Measurements from ENCODE around the gene PWWP2B. TPM values are rescaled to one million over a fixed set of nuclear protein-coding genes. Genes with fewer than 3 reads are reported as not detected.

PWWP2B gene
- total RNA-seq, 4 donors from 2014 or later, result 11.8 to 25.5 (median 14.3) TPM

DNA sequence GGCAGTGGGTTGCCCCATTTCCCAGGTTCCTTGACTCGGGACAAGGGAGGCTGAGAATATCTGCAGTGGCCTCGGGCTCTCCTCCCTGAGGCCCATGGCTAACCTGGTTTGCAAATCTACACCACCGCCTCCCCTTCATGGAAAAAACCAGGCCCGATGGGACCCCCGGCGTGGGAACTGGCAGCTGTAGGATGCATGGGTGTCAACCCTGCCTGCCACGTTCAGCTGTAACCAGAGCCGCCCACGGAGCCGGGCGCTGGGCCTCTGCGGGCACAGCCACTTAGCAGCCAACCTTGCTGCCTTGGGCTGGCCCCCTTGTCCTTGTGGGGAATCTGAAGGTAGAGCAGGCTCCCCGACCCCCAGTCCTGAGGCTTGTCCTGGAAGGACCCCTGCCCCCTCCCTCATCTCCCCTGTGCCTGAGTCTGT, 1.6 kb downstream of the PWWP2B start:
- no peak for DNase-seq (ENCODE audit: extremely low spot score)
- Histone ChIP-seq H3K4me1 (peaks cover 42 to 72% (median 66%) of the 10 kb centered on the region in 4 donors), H3K27me3 (no peaks in the 10 kb centered on the region), H3K36me3 (peaks cover 0 to 5% (median 1%) of the 10 kb centered on the region in 4 donors), H3K4me3 (peak overlapping the region; percentile 74 to 96 (median 92)), H3K9me3 (no peaks in the 10 kb centered on the region), H3K27ac (replicated peaks in 1 of 4) (peak overlapping the region; percentile 87 to 99 (median 94))
- intact Hi-C loops (cut with DNase I), result loop anchor here (5.0 kb wide), 1 partner anchor 139 kb away; the partner anchor contains the start of gene INPP5A
- 77% methylated on average over 7 of the region's 13 CpGs for WGBS
- TF ChIP-seq, protein P1, sequence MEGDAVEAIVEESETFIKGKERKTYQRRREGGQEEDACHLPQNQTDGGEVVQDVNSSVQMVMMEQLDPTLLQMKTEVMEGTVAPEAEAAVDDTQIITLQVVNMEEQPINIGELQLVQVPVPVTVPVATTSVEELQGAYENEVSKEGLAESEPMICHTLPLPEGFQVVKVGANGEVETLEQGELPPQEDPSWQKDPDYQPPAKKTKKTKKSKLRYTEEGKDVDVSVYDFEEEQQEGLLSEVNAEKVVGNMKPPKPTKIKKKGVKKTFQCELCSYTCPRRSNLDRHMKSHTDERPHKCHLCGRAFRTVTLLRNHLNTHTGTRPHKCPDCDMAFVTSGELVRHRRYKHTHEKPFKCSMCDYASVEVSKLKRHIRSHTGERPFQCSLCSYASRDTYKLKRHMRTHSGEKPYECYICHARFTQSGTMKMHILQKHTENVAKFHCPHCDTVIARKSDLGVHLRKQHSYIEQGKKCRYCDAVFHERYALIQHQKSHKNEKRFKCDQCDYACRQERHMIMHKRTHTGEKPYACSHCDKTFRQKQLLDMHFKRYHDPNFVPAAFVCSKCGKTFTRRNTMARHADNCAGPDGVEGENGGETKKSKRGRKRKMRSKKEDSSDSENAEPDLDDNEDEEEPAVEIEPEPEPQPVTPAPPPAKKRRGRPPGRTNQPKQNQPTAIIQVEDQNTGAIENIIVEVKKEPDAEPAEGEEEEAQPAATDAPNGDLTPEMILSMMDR (IDR thresholded peaks at IDR 0.05), result no peak
- TF ChIP-seq POLR2AphosphoS5 (IDR thresholded peaks at IDR 0.05) (no peak), POLR2A (IDR thresholded peaks at IDR 0.05; ENCODE audit: low read depth) (no peak), EP300 (IDR thresholded peaks at IDR 0.05) (no peak)

GRCh38 chr10:132399117-132400035, 2.4 kb downstream of the PWWP2B start:
- no peaks in the 10 kb centered on the region for H3K9me3 ChIP-seq
- H3K27me3 ChIP-seq, result no peaks in the 10 kb centered on the region
- H3K4me1 ChIP-seq, result peaks cover 42 to 72% (median 66%) of the 10 kb centered on the region in 4 donors
- intact Hi-C loops (cut with DNase I), result loop anchor here (5.0 kb wide), 1 partner anchor 138 kb away; the partner anchor contains the start of gene INPP5A
- H3K27ac ChIP-seq (replicated peaks in 1 of 4), result peak overlapping the region in 1 of 4 donors; percentile 44
- no peak overlapping the region for H3K4me3 ChIP-seq
- peaks cover 0 to 7% (median 5%) of the 10 kb centered on the region in 4 donors for H3K36me3 ChIP-seq
- TF ChIP-seq EP300 (IDR thresholded peaks at IDR 0.05) (no peak), POLR2A (IDR thresholded peaks at IDR 0.05; ENCODE audit: low read depth) (no peak), POLR2AphosphoS5 (IDR thresholded peaks at IDR 0.05) (no peak)
- TF ChIP-seq, protein P1 (IDR thresholded peaks at IDR 0.05), result no peak
- WGBS, result 89% methylated on average over 5 of the region's 27 CpGs
- no peak for DNase-seq (ENCODE audit: extremely low spot score)

DNA sequence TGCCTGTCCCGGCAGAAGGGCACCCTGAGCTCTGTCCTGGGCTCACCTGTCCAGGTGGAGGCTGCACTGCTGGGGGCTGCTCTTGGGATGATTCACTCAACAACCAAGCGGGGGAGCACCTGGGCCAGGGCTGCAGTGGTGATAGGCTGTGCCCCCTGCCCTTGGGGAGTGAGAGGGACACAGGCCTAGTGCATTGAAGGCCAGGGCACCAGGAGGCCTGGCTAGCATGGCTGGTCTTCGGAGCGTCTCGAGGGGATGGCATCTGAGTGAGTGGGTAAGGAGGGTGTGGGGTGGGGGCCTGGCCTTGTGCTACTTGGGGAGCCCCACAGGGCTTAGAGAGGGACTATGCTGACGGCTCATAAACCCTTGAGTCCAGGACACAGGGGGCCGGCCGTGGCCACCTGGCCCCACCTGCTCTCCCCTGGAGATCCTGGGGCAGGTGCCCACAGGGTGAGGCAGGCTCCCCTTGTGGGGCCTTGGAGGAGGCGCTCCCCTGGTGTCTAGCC, 3.1 kb downstream of the PWWP2B start:
- H3K9me3 ChIP-seq, result no peaks in the 10 kb centered on the region
- TF ChIP-seq, protein P1 (IDR thresholded peaks at IDR 0.05), result no peak
- no peak overlapping the region for H3K4me3 ChIP-seq
- peaks cover 3 to 14% (median 12%) of the 10 kb centered on the region in 4 donors for H3K36me3 ChIP-seq
- no peaks in the 10 kb centered on the region for H3K27me3 ChIP-seq
- DNase-seq (ENCODE audit: extremely low spot score), result no peak
- WGBS, result 94% methylated on average over 4 of the region's 9 CpGs
- intact Hi-C loops (cut with DNase I), result no loop called here
- H3K4me1 ChIP-seq, result peaks cover 42 to 68% (median 63%) of the 10 kb centered on the region in 4 donors
- peak overlapping the region; percentile 43 to 53 (median 44) for H3K27ac ChIP-seq (replicated peaks in 1 of 4)

GRCh38 chr10:132400547-132401151, 3.6 kb downstream of the PWWP2B start:
- Histone ChIP-seq H3K36me3 (peaks cover 9 to 20% (median 18%) of the 10 kb centered on the region in 4 donors), H3K27me3 (no peaks in the 10 kb centered on the region), H3K9me3 (no peaks in the 10 kb centered on the region), H3K27ac (replicated peaks in 1 of 4) (peak overlapping the region; percentile 43 to 53 (median 44)), H3K4me1 (peaks cover 38 to 63% (median 57%) of the 10 kb centered on the region in 4 donors), H3K4me3 (no peak overlapping the region)
- 55% methylated on average over 5 of the region's 17 CpGs for WGBS
- intact Hi-C loops (cut with DNase I), result no loop called here
- DNase-seq (ENCODE audit: extremely low spot score), result no peak
- TF ChIP-seq POLR2AphosphoS5 (IDR thresholded peaks at IDR 0.05) (no peak), EP300 (IDR thresholded peaks at IDR 0.05) (no peak), POLR2A (IDR thresholded peaks at IDR 0.05; ENCODE audit: low read depth) (no peak)
- TF ChIP-seq, protein P1 (IDR thresholded peaks at IDR 0.05), result no peak

Data from esophagus muscularis mucosa (tissue), 4 donors.